ENCODE results near the gene CAPN7. TPM values are rescaled to one million over a fixed set of nuclear protein-coding genes. Genes with fewer than 3 reads are reported as not detected.

The CAPN7 gene
- total RNA-seq, 2 donors from 2014 or later = 32.6 to 41.2 TPM

GRCh38 chr3:15243822-15244482 is 37.9 kb downstream of the CAPN7 start:
- DNase-seq = no peak
- 90 to 95% methylated on average over 2 to 4 of the region's 5 CpGs for WGBS, 2 experiments (ENCODE audit: insufficient coverage in 1 of 2, insufficient read length in 1 of 2)
- TF ChIP-seq CTCF (conservative IDR thresholded peaks at IDR 0.05) = no peak
- Mint-ChIP-seq H3K36me3 (ENCODE audit: low read depth) (peaks cover 43% of the 10 kb centered on the region), H3K27me3 (ENCODE audit: insufficient read depth) (no peaks in the 10 kb centered on the region), H3K27ac (peak overlapping the region; percentile 22), H3K4me3 (peak overlapping the region; percentile 4), H3K9me3 (no peaks in the 10 kb centered on the region), H3K4me1 (peaks cover 24% of the 10 kb centered on the region)
- no peak overlapping the region for H3K27ac ChIP-seq (ENCODE audit: low read depth, low read length)
- H3K9ac ChIP-seq (ENCODE audit: extremely low read depth, low read length, poor library complexity, severe bottlenecking) = no peak overlapping the region
- H3K4me1 ChIP-seq (ENCODE audit: control insufficient read depth, insufficient read depth, low read length) = peaks cover 12% of the 10 kb centered on the region
- no peaks in the 10 kb centered on the region for H3K27me3 ChIP-seq (ENCODE audit: control insufficient read depth, insufficient read depth, low read length, poor library complexity, severe bottlenecking)
- H3K36me3 ChIP-seq (ENCODE audit: control insufficient read depth, insufficient read depth, low read length) = peaks cover 82% of the 10 kb centered on the region
- peak overlapping the region; percentile 51 for H3K4me3 ChIP-seq (ENCODE audit: low read length)
- no peaks in the 10 kb centered on the region for H3K9me3 ChIP-seq (ENCODE audit: control insufficient read depth, low read length)

DNA sequence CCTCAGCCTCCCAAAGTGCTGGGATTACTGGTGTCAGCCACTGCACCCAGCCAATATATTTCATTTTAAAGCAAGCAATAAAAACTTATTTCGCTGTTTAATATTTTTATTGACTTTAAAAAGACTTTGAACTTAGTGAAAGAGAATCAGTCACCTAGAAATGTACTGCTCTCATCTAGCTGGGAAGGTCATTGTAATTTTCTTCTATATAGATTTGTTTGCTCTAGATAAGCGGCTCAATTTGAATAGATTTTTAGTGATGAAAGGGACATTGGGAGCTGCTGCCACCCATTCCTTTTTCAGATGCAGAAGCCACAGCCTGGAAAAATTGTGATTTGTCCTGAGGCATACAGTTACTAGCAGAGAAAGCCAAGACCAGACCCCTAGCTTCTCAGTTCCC is 40.1 kb downstream of the CAPN7 start:
- no peaks in the 10 kb centered on the region for H3K9me3 Mint-ChIP-seq
- H3K27ac Mint-ChIP-seq = no peak overlapping the region
- H3K36me3 ChIP-seq (ENCODE audit: control insufficient read depth, insufficient read depth, low read length) = peaks cover 80% of the 10 kb centered on the region
- H3K36me3 Mint-ChIP-seq (ENCODE audit: low read depth) = peaks cover 57% of the 10 kb centered on the region
- H3K4me1 ChIP-seq (ENCODE audit: control insufficient read depth, insufficient read depth, low read length) = peaks cover 12% of the 10 kb centered on the region
- H3K27me3 ChIP-seq (ENCODE audit: control insufficient read depth, insufficient read depth, low read length, poor library complexity, severe bottlenecking) = no peaks in the 10 kb centered on the region
- H3K4me1 Mint-ChIP-seq = peaks cover 24% of the 10 kb centered on the region
- no peaks in the 10 kb centered on the region for H3K27me3 Mint-ChIP-seq (ENCODE audit: insufficient read depth)
- H3K4me3 ChIP-seq (ENCODE audit: low read length) = no peak overlapping the region
- H3K4me3 Mint-ChIP-seq = no peak overlapping the region
- TF ChIP-seq CTCF (conservative IDR thresholded peaks at IDR 0.05) = no peak
- no peak overlapping the region for H3K9ac ChIP-seq (ENCODE audit: extremely low read depth, low read length, poor library complexity, severe bottlenecking)
- 86% methylated on average over 2 of the region's 2 CpGs; no CpG with 5 or more reads in 1 of the 2 experiments for WGBS, 2 experiments (ENCODE audit: insufficient coverage in 1 of 2, insufficient read length in 1 of 2)
- no peaks in the 10 kb centered on the region for H3K9me3 ChIP-seq (ENCODE audit: control insufficient read depth, low read length)
- H3K27ac ChIP-seq (ENCODE audit: low read depth, low read length) = no peak overlapping the region
- DNase-seq = no peak

- Mint-ChIP-seq H3K27ac (no peak overlapping the region), H3K9me3 (no peaks in the 10 kb centered on the region), H3K36me3 (ENCODE audit: low read depth) (peaks cover 62% of the 10 kb centered on the region), H3K4me3 (no peak overlapping the region), H3K4me1 (no peaks in the 10 kb centered on the region), H3K27me3 (ENCODE audit: insufficient read depth) (no peaks in the 10 kb centered on the region)
- Histone ChIP-seq H3K9me3 (ENCODE audit: control insufficient read depth, low read length) (no peaks in the 10 kb centered on the region), H3K36me3 (ENCODE audit: control insufficient read depth, insufficient read depth, low read length) (peaks cover 95% of the 10 kb centered on the region), H3K27ac (ENCODE audit: low read depth, low read length) (no peak overlapping the region), H3K4me1 (ENCODE audit: control insufficient read depth, insufficient read depth, low read length) (no peaks in the 10 kb centered on the region), H3K9ac (ENCODE audit: extremely low read depth, low read length, poor library complexity, severe bottlenecking) (no peak overlapping the region), H3K27me3 (ENCODE audit: control insufficient read depth, insufficient read depth, low read length, poor library complexity, severe bottlenecking) (no peaks in the 10 kb centered on the region), H3K4me3 (ENCODE audit: low read length) (no peak overlapping the region)
- WGBS, 2 experiments (ENCODE audit: insufficient coverage in 1 of 2, insufficient read length in 1 of 2) = 89 to 96% methylated on average over 5 to 7 of the region's 7 CpGs
- DNase-seq = no peak
- no peak for TF ChIP-seq CTCF (conservative IDR thresholded peaks at IDR 0.05)
These were observed 47.1 kb downstream of the CAPN7 start for GRCh38 chr3:15253023-15253697.
